Tibial artery (tissue), 4 donors: ENCODE results near the gene TDRD5.

Experiments used
- DNase-seq, 2 donors: peaks; one replicate each; pipeline ENCODE4 v3.0.0-alpha.2; 2019
- H3K27ac ChIP-seq, 2 donors: fragments of 200-600 bp; sonication (generic) in 1 of 2; 1 replicate in 1 of 2; 2 replicates in 1 of 2; pipeline ENCODE4 v1.5.1; 2018 to 2019; ENCODE audit warnings: mild to moderate bottlenecking in 1 of 2
- H3K27me3 ChIP-seq, 2 donors: fragments of 200-600 bp; sonication (generic) in 1 of 2; one replicate each; pipeline versions ENCODE4 v1.5.1 to v1.6.0; 2016 to 2019
- H3K36me3 ChIP-seq, 3 donors: fragments of 200-600 bp; sonication (generic) in 2 of 3; one replicate each; pipeline ENCODE4 v1.5.1; 2016 to 2019; ENCODE audit warnings: mild to moderate bottlenecking in 2 of 3
- H3K4me1 ChIP-seq, 4 donors: fragments of 200-600 bp; sonication (generic) in 2 of 4; 1 replicate in 3 of 4; 2 replicates in 1 of 4; pipeline ENCODE4 v1.5.1; 2016 to 2019
- H3K4me3 ChIP-seq, 2 donors: fragments of 200-600 bp; sonication (generic) in 1 of 2; 1 replicate in 1 of 2; 2 replicates in 1 of 2; pipeline ENCODE4 v1.5.1; 2018 to 2019; ENCODE audit warnings: mild to moderate bottlenecking in 2 of 2
- H3K9me3 ChIP-seq, 3 donors: fragments of 200-600 bp; sonication (generic) in 1 of 3; one replicate each; pipeline ENCODE4 v1.5.1; 2016 to 2019
- CTCF ChIP-seq, 2 experiments: fragments of 200-600 bp in 1 of 2; fragments of 450-650 bp in 1 of 2; IDR thresholded peaks; one replicate each; pipeline ENCODE4 v1.5.1; 2017 to 2019; ENCODE audit warnings: antibody characterized with exemption in 2 of 2, mild to moderate bottlenecking in 1 of 2, moderate library complexity in 1 of 2
- intact Hi-C: fragments of 100-400 bp; cut with DNase I; formaldehyde crosslinking; loops from one replicate; pipeline ENCODE4 v1.15.0; 2023; ENCODE audit warnings: low total_unique reads

Gene TDRD5

DNA sequence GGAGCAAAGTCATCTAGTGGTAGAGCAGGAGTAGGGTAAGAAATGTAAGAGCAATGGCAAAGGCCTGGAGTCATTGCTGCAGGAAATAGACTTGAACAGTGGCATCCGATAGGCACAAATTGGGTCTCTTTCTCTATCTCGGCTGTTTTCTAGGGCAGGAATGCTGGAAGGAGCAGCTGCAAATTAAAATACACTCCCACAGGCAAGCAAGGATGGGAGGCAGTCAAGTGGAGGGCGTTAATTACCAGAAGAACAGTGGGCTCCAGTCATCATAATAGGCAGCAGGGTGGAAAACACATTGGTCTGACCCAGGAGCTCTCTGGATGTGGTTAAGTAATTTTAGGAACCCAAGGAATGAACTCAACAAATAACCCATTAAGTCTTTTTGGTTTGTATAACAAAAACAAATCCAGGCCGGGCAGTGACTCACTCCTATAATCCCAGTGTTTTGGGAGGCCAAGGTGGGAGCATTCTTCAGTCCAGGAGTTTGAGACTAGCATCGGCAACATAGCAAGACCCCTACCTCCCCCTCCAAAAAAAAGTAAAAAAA lies 7.8 kb upstream of the TDRD5 start:
- peaks cover 0 to 13% (median 0%) of the 10 kb centered on the region in 4 donors for H3K4me1 ChIP-seq
- peaks cover 0 to 6% (median 0%) of the 10 kb centered on the region in 3 donors for H3K9me3 ChIP-seq
- H3K4me3 ChIP-seq: no peak overlapping the region
- intact Hi-C loops: no loop called here
- TF ChIP-seq CTCF (IDR thresholded peaks at IDR 0.05): no peak
- no peaks in the 10 kb centered on the region for H3K27me3 ChIP-seq
- no peaks in the 10 kb centered on the region for H3K36me3 ChIP-seq
- DNase-seq: no peak
- H3K27ac ChIP-seq: no peak overlapping the region

- Histone ChIP-seq H3K27me3 (peaks cover 0 to 2% of the 10 kb centered on the region in 2 donors), H3K9me3 (peaks cover 0 to 6% (median 0%) of the 10 kb centered on the region in 3 donors), H3K4me3 (peak overlapping the region; percentile 49 to 55), H3K27ac (peak overlapping the region; percentile 90), H3K4me1 (peaks cover 0 to 14% (median 0%) of the 10 kb centered on the region in 4 donors), H3K36me3 (no peaks in the 10 kb centered on the region)
- peak; percentile 62 to 81 for DNase-seq
- peak; percentile 41 to 56 for TF ChIP-seq CTCF (IDR thresholded peaks at IDR 0.05)
- intact Hi-C loops: no loop called here
Measured at GRCh38 chr1:179586107-179586823, 5.4 kb upstream of the TDRD5 start.

DNA sequence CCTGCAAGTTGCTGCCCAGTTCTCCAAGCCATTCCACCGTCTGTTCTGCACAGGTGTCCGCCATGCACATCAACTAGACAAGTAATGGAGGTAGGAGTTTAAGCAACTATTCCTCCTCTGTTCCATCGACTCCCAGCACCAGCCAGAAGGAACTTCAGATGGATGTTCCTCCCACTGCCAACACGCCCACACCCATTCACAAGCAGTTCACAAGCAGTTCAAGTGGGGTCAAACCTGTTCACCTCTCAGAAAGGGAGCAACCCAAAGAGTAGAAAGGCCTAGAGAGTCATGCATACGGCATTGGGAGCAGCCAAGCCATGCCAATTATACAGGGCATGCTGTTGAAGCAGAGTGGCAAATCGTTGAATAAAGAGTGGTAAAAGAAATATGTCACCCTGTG lies 4.3 kb upstream of the TDRD5 start:
- intact Hi-C loops: no loop called here
- Histone ChIP-seq H3K4me1 (peaks cover 0 to 20% (median 4%) of the 10 kb centered on the region in 4 donors), H3K9me3 (peaks cover 0 to 6% (median 0%) of the 10 kb centered on the region in 3 donors), H3K36me3 (no peaks in the 10 kb centered on the region), H3K27ac (peak overlapping the region in 1 of 2 donors; percentile 90), H3K27me3 (peaks cover 0 to 13% of the 10 kb centered on the region in 2 donors), H3K4me3 (no peak overlapping the region)
- no peak for TF ChIP-seq CTCF (IDR thresholded peaks at IDR 0.05)
- DNase-seq: no peak

- no peak for TF ChIP-seq CTCF (IDR thresholded peaks at IDR 0.05)
- no peaks in the 10 kb centered on the region for H3K36me3 ChIP-seq
- no peak overlapping the region for H3K27ac ChIP-seq
- H3K9me3 ChIP-seq: peaks cover 0 to 6% (median 0%) of the 10 kb centered on the region in 3 donors
- intact Hi-C loops: no loop called here
- DNase-seq: no peak
- H3K4me3 ChIP-seq: no peak overlapping the region
- H3K4me1 ChIP-seq: peaks cover 0 to 20% (median 4%) of the 10 kb centered on the region in 4 donors
- H3K27me3 ChIP-seq: peaks cover 0 to 16% of the 10 kb centered on the region in 2 donors
Measured at GRCh38 chr1:179588425-179589024, 3.1 kb upstream of the TDRD5 start.

DNA sequence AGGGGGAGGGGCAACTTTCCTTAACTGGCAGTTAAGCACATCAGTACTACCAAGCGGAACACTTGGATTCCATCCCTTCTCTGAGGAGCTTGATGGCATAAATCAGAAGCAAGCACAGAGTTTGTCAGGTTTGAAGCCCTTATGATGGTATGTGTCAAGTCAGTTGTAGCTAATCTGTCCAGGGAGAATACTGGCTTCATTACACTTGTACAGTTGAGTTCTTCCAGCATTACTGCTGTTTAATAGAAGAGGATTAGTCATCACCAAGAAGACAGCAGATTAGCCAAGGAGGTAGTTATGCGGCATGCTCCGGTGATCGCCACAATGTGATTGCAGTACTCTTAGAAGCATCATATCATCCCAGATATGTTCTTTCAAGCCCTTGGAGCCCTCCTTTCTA lies 2.1 kb upstream of the TDRD5 start:
- H3K27me3 ChIP-seq: peaks cover 0 to 16% of the 10 kb centered on the region in 2 donors
- no peak for TF ChIP-seq CTCF (IDR thresholded peaks at IDR 0.05)

More for the DNA sequence above, 2.1 kb upstream of the TDRD5 start:
- intact Hi-C loops: no loop called here
- DNase-seq: no peak
- Histone ChIP-seq H3K36me3 (no peaks in the 10 kb centered on the region), H3K4me3 (no peak overlapping the region), H3K27ac (no peak overlapping the region), H3K4me1 (peaks cover 0 to 20% (median 4%) of the 10 kb centered on the region in 4 donors), H3K9me3 (peaks cover 0 to 6% (median 0%) of the 10 kb centered on the region in 3 donors)
